HG02759 (cell line): Measurements from ENCODE around the gene TUBA8.
"Not testable (repeated sequence)": the region's sequence is repeated elsewhere in the genome, so short reads cannot be mapped to it uniquely, and the experiment has no call there.

Experiments
- ATAC-seq: cut with Tn5 transposase; IDR thresholded peaks from one replicate; pipeline ENCODE4 v1.9.1; 2021; ENCODE audit warnings: mild to moderate bottlenecking, moderate library complexity; ENCODE audit not compliant: unreplicated experiment

TUBA8 gene

DNA sequence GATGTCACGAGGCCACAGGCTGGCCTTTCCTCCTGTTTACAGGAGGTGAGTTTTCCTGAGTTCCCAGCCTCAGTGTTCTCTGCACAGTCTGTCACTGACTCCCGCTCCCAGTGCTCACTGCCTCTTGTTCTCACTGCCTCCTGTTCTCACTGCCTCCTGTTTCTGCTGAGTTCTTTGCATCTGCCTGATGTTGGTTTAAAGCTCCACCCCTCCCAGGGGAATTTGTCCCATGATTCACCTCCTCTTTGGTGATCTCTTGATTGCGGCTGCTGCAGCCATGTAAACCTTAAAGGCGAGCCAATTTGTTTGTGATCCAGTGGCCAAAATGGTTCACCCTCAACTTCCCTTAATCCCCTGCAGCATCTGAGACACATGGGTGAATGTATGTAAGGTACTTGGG is 6.0 kb upstream of the TUBA8 start:
- no peak for ATAC-seq

DNA sequence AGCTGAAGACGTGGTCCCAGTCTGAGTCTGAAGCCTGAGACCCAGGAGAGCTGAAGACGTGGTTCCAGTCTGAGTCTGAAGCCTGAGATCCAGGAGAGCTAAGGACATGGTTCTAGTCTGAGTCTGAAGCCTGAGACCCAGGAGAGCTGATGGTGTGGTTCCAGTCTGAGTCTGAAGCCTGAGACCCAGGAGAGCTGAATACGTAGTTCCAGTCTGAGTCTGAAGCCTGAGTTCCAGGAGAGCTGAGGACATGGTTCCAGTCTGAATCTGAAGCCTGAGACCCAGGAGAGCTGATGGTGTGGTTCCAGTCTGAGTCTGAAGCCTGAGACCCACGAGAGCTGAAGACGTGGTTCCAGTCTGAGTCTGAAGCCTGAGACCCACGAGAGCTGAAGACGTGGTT is 4.6 kb upstream of the TUBA8 start:
- not testable (repeated sequence) for ATAC-seq

DNA sequence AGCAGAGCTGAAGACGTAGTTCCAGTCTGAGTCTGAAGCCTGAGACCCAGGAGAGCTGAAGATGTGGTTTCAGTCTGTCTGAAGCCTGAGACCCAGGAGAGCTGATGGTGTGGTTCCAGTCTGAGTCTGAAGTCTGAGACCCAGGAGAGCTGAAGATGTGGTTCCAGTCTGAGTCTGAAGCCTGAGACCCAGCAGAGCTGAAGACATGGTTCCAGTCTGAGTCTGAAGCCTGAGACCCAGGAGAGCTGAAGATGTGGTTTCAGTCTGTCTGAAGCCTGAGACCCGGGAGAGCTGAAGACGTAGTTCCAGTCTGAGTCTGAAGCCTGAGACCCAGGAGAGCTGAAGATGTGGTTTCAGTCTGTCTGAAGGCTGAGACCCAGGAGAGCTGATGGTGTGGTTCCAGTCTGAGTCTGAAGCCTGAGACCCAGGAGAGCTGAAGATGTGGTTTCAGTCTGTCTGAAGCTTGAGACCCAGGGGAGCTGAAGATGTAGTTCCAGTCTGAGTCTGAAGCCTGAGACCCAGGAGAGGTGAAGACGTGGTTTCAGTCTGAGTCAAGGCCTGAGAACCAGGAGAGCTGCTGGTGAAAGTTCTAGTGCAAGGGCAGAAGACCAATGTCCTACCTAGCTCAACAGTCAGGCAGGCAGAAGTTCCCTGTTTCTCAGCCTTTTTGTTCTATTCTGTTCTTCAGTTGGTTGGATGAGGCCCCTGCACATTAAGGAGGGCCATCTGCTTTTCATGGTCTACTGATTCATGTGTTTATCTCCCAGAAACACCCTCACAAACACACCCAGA is 3.9 kb upstream of the TUBA8 start:
- not testable (repeated sequence) for ATAC-seq

DNA sequence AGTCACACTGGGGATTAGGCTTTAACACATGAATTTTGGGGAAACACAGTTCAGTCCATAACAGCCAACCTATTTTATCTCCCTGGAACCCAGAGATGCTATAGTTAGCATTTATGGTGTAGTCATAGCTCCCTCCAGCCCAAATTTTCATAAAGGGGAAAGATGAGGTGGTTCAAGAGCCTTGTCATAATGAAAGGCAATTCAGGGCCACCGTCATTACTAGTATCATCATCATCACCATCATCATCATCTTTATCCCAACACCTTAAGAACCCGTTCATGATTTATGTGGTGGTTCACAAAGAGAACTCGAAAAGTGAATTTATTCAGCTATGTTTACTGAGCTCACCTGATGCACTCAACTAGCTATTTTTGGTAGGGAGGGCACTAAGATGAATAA is 2.4 kb upstream of the TUBA8 start:
- ATAC-seq, result no peak

- no peak for ATAC-seq
Measured at GRCh38 chr22:18109410-18110193, 1.0 kb upstream of the TUBA8 start.

GRCh38 chr22:18110954-18111758 is 547 bp downstream of the TUBA8 start:
- ATAC-seq, result no peak

DNA sequence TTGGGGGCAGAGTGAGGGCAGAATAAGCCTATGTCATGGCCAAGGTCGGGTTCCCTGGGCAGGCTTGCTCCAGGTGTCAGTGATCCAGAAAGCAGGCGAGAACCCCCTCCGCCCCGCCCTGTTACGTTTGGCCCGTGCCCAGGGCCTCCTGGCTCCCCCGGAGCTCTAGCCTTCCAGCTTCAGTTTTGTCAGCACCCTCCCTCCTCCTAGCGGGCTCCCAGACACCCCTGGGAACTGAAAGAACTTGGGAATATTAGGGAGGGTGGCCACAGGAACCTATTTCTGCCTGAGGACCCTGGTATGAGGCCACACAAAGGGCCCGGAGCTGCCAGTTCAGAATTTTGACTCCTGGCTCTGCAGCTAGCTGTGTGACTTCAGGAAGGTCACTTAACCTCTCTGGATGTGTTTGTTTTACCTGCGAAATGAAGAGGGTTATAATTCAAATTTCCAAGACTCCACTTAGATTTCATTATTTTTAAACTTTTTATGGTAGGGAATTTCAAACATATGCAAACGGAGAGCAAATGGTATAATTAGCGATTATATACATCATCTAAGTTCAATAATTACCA is 1.2 kb downstream of the TUBA8 start:
- no peak for ATAC-seq

GRCh38 chr22:18112440-18112839 is 1.8 kb downstream of the TUBA8 start:
- no peak for ATAC-seq

- no peak for ATAC-seq
Measured at GRCh38 chr22:18113680-18114394, 3.2 kb downstream of the TUBA8 start.

DNA sequence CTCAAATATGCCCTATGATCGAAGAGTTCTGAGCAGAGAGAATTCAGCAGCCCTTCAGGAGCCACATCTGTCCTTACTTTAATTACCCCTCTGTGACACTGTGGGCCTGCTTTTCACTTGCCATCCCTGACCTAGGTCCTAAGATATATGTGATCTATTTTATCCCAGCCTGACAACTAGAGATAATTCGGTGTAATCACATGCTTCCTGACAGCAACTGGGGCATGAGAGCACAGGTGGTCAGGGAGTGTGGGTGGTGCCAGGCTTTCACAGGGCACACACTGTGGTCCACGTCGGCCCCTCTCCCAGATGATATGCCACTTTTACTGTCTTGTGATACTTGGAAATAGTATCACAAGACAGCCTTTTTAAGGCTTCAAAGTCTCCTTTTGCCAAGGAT is 3.9 kb downstream of the TUBA8 start:
- ATAC-seq, result no peak

DNA sequence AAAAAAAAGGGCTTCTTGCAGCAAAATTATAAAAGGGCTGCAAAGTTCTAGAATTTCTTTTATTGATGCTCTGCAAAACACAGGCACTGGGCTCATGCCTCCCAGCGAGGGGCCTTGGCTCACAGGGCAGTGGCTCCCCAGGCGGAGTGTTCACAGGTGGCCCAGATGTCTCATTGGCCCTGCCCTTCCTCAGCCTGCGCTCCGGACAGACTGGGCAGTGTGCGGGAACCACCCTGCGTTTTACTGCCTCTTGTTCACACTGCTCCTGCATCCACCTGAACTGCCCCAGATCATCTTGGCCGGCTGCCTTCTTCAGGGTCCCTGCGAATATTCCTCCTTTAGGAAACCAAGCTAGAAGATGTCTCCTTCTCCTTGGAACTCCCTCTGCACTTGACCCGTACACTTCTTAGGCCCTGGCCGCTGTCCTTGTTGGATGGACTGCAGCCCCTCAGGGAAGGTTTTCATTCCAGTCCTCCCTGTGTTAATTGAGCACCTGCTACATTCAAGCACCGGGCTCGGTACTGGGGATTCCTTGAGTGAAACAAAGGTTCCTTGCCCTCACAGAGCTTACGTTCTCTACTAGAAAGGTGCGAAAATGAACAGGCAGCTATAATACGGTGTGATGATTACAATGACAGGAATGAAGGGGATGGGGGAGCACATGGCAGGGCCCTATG is 4.5 kb downstream of the TUBA8 start:
- no peak for ATAC-seq

- ATAC-seq, result no peak
Measured at GRCh38 chr22:18115906-18116371, 5.3 kb downstream of the TUBA8 start.

DNA sequence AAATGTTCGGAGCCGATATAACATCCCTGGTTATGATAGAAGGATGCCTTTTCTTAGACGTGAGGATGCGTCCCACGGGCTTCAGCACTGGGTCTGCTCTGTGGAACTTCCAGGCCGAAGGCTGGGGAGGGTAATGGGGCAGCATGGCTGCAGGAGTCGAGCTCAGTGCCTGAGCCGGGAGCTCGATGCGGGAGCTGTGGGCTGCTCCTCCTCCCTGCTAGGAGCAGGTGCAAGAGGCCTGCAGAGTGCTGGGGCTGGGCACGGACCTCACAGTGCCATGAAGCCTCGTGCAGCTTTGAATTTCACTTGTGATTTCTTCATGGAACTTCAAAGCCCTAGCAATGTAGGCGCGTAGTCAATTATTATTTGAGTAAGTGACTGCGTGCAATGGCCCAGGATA is 6.0 kb downstream of the TUBA8 start:
- ATAC-seq, result no peak

DNA sequence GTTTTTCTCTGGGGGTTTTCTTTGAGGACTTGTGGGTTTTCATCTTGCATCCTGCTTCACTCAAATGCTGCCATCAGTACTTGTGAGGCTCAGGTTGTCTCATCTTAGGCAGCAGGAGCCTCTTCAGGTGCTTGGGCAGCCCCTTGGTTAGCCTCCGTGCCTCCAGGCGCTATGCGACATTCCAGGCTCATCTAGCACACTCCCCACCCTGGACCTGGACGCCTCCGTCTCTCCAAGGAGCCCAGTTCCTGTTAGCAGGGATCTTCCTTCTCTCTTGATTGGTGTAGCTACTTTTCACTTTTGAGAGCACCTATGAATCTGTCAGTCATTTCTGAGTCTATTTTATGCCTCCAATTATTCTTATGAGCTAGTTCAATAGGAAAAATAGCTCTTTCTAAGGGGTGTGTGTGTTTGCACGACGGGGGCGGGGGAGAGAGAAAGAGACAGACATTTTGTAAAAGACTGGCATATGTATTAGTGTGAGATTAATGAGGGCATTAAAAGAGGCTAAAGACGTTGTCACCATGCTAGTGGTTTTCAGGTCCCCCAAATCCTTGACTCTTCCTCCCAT is 7.8 kb downstream of the TUBA8 start:
- no peak for ATAC-seq

GRCh38 chr22:18119409-18120110 is 9.0 kb downstream of the TUBA8 start:
- ATAC-seq, result no peak

- no peak for ATAC-seq
Measured at GRCh38 chr22:18120857-18121256, 10.2 kb downstream of the TUBA8 start.

DNA sequence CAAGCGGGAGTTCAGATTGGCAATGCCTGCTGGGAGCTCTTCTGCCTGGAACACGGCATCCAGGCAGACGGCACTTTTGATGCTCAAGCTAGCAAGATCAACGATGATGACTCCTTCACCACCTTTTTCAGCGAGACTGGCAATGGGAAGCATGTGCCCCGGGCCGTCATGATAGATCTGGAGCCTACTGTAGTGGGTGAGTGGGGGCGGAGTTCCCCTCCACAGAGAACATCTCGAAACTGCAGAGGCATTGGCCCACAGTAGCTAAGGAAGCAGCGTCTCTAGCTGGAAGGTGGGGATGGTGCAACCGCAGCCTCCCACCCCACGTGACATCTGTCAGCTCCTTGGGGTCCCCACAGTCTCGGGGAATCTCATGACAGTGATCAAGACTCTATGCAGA is 10.9 kb downstream of the TUBA8 start:
- no peak for ATAC-seq

- ATAC-seq, result no peak
Measured at GRCh38 chr22:18121954-18122554, 11.4 kb downstream of the TUBA8 start.
